GM12878 (cell line): ENCODE measurements around the gene NUFIP1. TPM values are rescaled to one million over a fixed set of nuclear protein-coding genes. Genes with fewer than 3 reads are reported as not detected.
A peak's percentile ranks its signal among the peaks of the same experiment; 100 is the strongest.

ENCODE experiments used
- ATAC-seq: fragments of 200-7000 bp; cut with Tn5 transposase; 3 replicates; pipeline ENCODE4 v1.9.1; 2020; ENCODE audit warnings: mild to moderate bottlenecking, moderate library complexity
- BruUV-seq: library from RNA; stranded (reverse); fragments of 400-500 nt; replicated peaks from 2 replicates; lab custom pipeline; 2021; lab: Mats Ljungman, UMichigan
- CTCF ChIA-PET: fragments of 300-600 bp; sonication (Branson Sonifier 250); formaldehyde crosslinking; extraction: SDS; loops from one replicate; lab custom pipeline; 2021; ENCODE audit warnings: inconsistent platforms; lab: Yijun Ruan, JAX
- POLR2A ChIA-PET: fragments of 350-600 bp; formaldehyde crosslinking; extraction: SDS; loops from one replicate; lab custom pipeline; 2021; ENCODE audit warnings: inconsistent platforms; lab: Charles Lee
- RAD21 ChIA-PET: fragments of 300-600 bp; sonication (Branson Sonifier 250); formaldehyde crosslinking; loops from one replicate; lab custom pipeline; 2023; ENCODE audit warnings: antibody characterized with exemption; ENCODE audit not compliant: unreplicated experiment; lab: Charles Lee
- SMC1A ChIA-PET: fragments of 300-600 bp; sonication (Branson Sonifier 250); formaldehyde crosslinking; loops from one replicate; lab custom pipeline; 2023; ENCODE audit not compliant: unreplicated experiment, uncharacterized antibody; lab: Charles Lee
- DNase-seq: peaks from one replicate; pipeline ENCODE4 v3.0.0-alpha.2; 2011; ENCODE audit warnings: low read depth, low spot score
- FAIRE-seq: peaks from 3 replicates; lab custom pipeline; 2011; peaks lifted over from hg19 to GRCh38; lab: Jason Lieb, UNC
- H2AFZ ChIP-seq: 2 replicates; pipeline ENCODE4 v1.6.0; 2011; ENCODE audit warnings: low read depth, low read length, control low read depth; ENCODE audit not compliant: control insufficient read depth
- H3K27ac ChIP-seq: 2 replicates; pipeline ENCODE4 v1.5.1; 2011; ENCODE audit warnings: control low read depth; ENCODE audit not compliant: control insufficient read depth, insufficient read depth
- H3K27me3 ChIP-seq, 2 experiments: replicated peaks in 1 of 2; 2 replicates each; pipeline versions ENCODE4 v1.6.0 to v1.6.1; 2011; ENCODE audit warnings: low read length in 1 of 2; ENCODE audit not compliant: control insufficient read depth in 2 of 2, insufficient read depth in 2 of 2
- H3K36me3 ChIP-seq, 2 experiments: 2 replicates each; pipeline ENCODE4 v1.5.1; 2011; ENCODE audit warnings: low read length in 1 of 2; ENCODE audit not compliant: control insufficient read depth in 2 of 2, insufficient read depth in 2 of 2
- H3K4me1 ChIP-seq: 2 replicates; pipeline ENCODE4 v1.6.1; 2011; ENCODE audit warnings: mild to moderate bottlenecking, low read length, moderate library complexity, mixed read lengths; ENCODE audit not compliant: control insufficient read depth, insufficient read depth
- H3K4me2 ChIP-seq: 2 replicates; pipeline ENCODE4 v1.6.0; 2011; ENCODE audit warnings: control low read depth; ENCODE audit not compliant: control insufficient read depth, insufficient read depth
- H3K4me3 ChIP-seq: fragments of 200-600 bp; sonication (generic); 2 replicates; pipeline ENCODE4 v1.5.1; 2016
- H3K79me2 ChIP-seq: 2 replicates; pipeline ENCODE4 v1.6.0; 2011; ENCODE audit warnings: low read length; ENCODE audit not compliant: control insufficient read depth, insufficient read depth
- H3K9ac ChIP-seq: 2 replicates; pipeline ENCODE4 v1.8.0; 2011; ENCODE audit warnings: low read length, control low read depth, mixed read lengths; ENCODE audit not compliant: control insufficient read depth, insufficient read depth
- H3K9me3 ChIP-seq: replicated peaks from 3 replicates; pipeline ENCODE4 v1.5.1; 2011; ENCODE audit warnings: mild to moderate bottlenecking, low read length; ENCODE audit not compliant: control insufficient read depth, insufficient read depth
- H4K20me1 ChIP-seq: 2 replicates; pipeline ENCODE4 v1.6.0; 2011; ENCODE audit not compliant: control insufficient read depth, insufficient read depth
- ATF7 ChIP-seq: fragments of 450-650 bp; IDR thresholded peaks from 2 replicates; pipeline ENCODE4 v1.6.1; 2016; ENCODE audit warnings: low read depth, mild to moderate bottlenecking
- DPF2 ChIP-seq: fragments of 450-650 bp; IDR thresholded peaks from 2 replicates; pipeline ENCODE4 v1.6.1; 2017; ENCODE audit warnings: mild to moderate bottlenecking
- E2F8 ChIP-seq: fragments of 450-650 bp; IDR thresholded peaks from 2 replicates; pipeline ENCODE4 v1.6.1; 2018; ENCODE audit warnings: mild to moderate bottlenecking, low read depth, moderate library complexity; ENCODE audit not compliant: partially characterized antibody
- ELK1 ChIP-seq: IDR thresholded peaks from 2 replicates; pipeline ENCODE4 v1.6.1; 2012; ENCODE audit warnings: low read depth, low read length, improper control_type of control experiment
- FOS ChIP-seq: IDR thresholded peaks from 3 replicates; pipeline ENCODE4 v1.6.1; 2011; ENCODE audit warnings: borderline replicate concordance; ENCODE audit not compliant: insufficient read length; ENCODE audit errors: extremely low read depth
- GABPA ChIP-seq: IDR thresholded peaks from 2 replicates; pipeline ENCODE4 v1.6.1; 2014; ENCODE audit warnings: antibody characterized with exemption, low read depth, mild to moderate bottlenecking, inconsistent platforms
- GATAD2B ChIP-seq: fragments of 450-650 bp; conservative IDR thresholded peaks from 2 replicates; pipeline ENCODE4 v1.6.1; 2017; ENCODE audit warnings: low read depth, mild to moderate bottlenecking, moderate library complexity
- MTA2 ChIP-seq: fragments of 450-650 bp; IDR thresholded peaks from 2 replicates; pipeline ENCODE4 v1.6.1; 2016; ENCODE audit warnings: low read depth, mild to moderate bottlenecking, moderate library complexity
- MYB ChIP-seq: fragments of 150-350 bp; IDR thresholded peaks from 2 replicates; pipeline ENCODE4 v1.6.1; 2014; ENCODE audit warnings: mild to moderate bottlenecking, low read depth, low read length, borderline replicate concordance
- RCOR1 ChIP-seq: conservative IDR thresholded peaks from 2 replicates; pipeline ENCODE4 v1.6.1; 2012; ENCODE audit warnings: low read depth, low read length, improper control_type of control experiment
- SMC3 ChIP-seq: IDR thresholded peaks from 2 replicates; pipeline ENCODE4 v1.6.1; 2011; ENCODE audit warnings: low read length, improper control_type of control experiment, borderline replicate concordance
- SP1 ChIP-seq: IDR thresholded peaks from one replicate; pipeline ENCODE4 v1.6.1; 2011; ENCODE audit warnings: low read depth, low read length
- SPI1 ChIP-seq: IDR thresholded peaks from 2 replicates; pipeline ENCODE4 v1.6.1; 2011; ENCODE audit warnings: low read depth, mild to moderate bottlenecking, low read length, moderate library complexity, borderline replicate concordance; ENCODE audit not compliant: insufficient read depth
- SREBF2 ChIP-seq: IDR thresholded peaks from 2 replicates; pipeline ENCODE4 v1.6.1; 2012; ENCODE audit warnings: mild to moderate bottlenecking, low read length
- TBL1XR1 ChIP-seq: IDR thresholded peaks from 2 replicates; pipeline ENCODE4 v1.6.1; 2012; ENCODE audit warnings: low read depth, low read length, improper control_type of control experiment
- ZBED1 ChIP-seq: IDR thresholded peaks from 2 replicates; pipeline ENCODE4 v1.6.1; 2016; ENCODE audit warnings: borderline replicate concordance
- ZSCAN29 ChIP-seq: fragments of 450-650 bp; IDR thresholded peaks from 2 replicates; pipeline ENCODE4 v1.6.1; 2017; ENCODE audit warnings: mild to moderate bottlenecking, moderate library complexity
- WGBS: methylation state at CpG from one replicate; pipeline ENCODE4 v1.1.6; 2016; ENCODE audit warnings: low lambda C conversion rate; ENCODE audit not compliant: insufficient replicate concordance, insufficient coverage; ENCODE audit errors: missing lambda C conversion rate; 5-methylcytosine and 5-hydroxymethylcytosine counted together
- in situ Hi-C: fragments of 300-500 bp; cut with MboI; formaldehyde crosslinking; loops from 9 replicates; pipeline ENCODE4 v1.14.3; 2018; ENCODE audit warnings: mixed read lengths
- intact Hi-C: fragments of 100-400 bp; cut with micrococcal nuclease; formaldehyde crosslinking; loops from one replicate; pipeline ENCODE4 v1.14.2; 2022; ENCODE audit not compliant: unreplicated experiment
- polyA plus RNA-seq, 11 experiments: library from polyadenylated mRNA; depleted of rRNA in 4 of 11; unstranded in 6 of 11; stranded (reverse) in 5 of 11; fragments of >200 nt; fragmentation: Nextera tagmentation in 4 of 11; fragmentation: Illumina TruSeq in 1 of 11; extraction: Ambion mirVana in 4 of 11; extraction: Trizol in 1 of 11; gene quantifications; 1 replicate in 1 of 11; 2 replicates in 10 of 11; pipeline versions ENCODE4 v1.2.1 to v1.2.3, GENCODE V29; 2011 to 2016; ENCODE audit warnings: inconsistent platforms in 2 of 11, missing spikeins in 2 of 11, low read depth in 1 of 11
- total RNA-seq, 4 experiments: library from RNA; depleted of rRNA in 3 of 4; stranded (reverse); fragments of >200 nt in 3 of 4; fragmentation: Illumina TruSeq in 1 of 4; extraction: Trizol in 1 of 4; gene quantifications; 2 replicates each; pipeline versions ENCODE4 v1.2.1 to v1.2.3, GENCODE V29; 2013 to 2021

The NUFIP1 gene
- total and polyA plus RNA-seq, 10 of the 15 experiments (the other 5 are each of a cell fraction or from before 2014, with no cell fraction given), result 2.5 to 11.2 (median 7.0) TPM

- ATAC-seq (no peak), DNase-seq (no peak), FAIRE-seq (no peak)
- ChIA-PET POLR2A (no interaction called here), SMC1A (no interaction called here), RAD21 (no interaction called here), CTCF (no interaction called here)
- H3K36me3 ChIP-seq, result no peaks in the 10 kb centered on the region; a peak in 1 of 4 replicates
- intact Hi-C loops (no loop called here), in situ Hi-C loops (loop anchor here (10.0 kb wide), 1 partner anchor 56 kb away; no protein-coding TSS in a partner anchor)
- 71% methylated on average over 2 of the region's 2 CpGs for WGBS
- no peak overlapping the region for H3K4me2 ChIP-seq
- no peak overlapping the region for H3K9ac ChIP-seq
- H4K20me1 ChIP-seq, result no peaks in the 10 kb centered on the region
- H3K79me2 ChIP-seq, result no peaks in the 10 kb centered on the region
- no peaks in the 10 kb centered on the region for H3K9me3 ChIP-seq
- TF ChIP-seq SPI1 (peak; percentile 50; the same call in 1 of the 2 replicates), RCOR1 (no peak), MTA2 (peak; percentile 76), ATF7 (peak; percentile 42; the same call in 1 of the 2 replicates)
- H3K27me3 ChIP-seq, result no peaks in the 10 kb centered on the region
- H3K27ac ChIP-seq, result no peak overlapping the region
- no peak overlapping the region for H3K4me3 ChIP-seq
- no TSS peak for BruUV-seq
- no peak overlapping the region for H2AFZ ChIP-seq
- no peaks in the 10 kb centered on the region for H3K4me1 ChIP-seq
Observed at GRCh38 chr13:44938854-44939253, 50.4 kb downstream of the NUFIP1 start.

GRCh38 chr13:44936246-44936645 lies 53.0 kb downstream of the NUFIP1 start:
- intact Hi-C loops, result no loop called here
- TF ChIP-seq ELK1, result no peak
- no peak for TF ChIP-seq TBL1XR1
- no peak for TF ChIP-seq MYB
- no peak for TF ChIP-seq DPF2
- no peak for TF ChIP-seq E2F8
- no peak for TF ChIP-seq ZBED1
- TF ChIP-seq GABPA, result no peak
- no peak for TF ChIP-seq SREBF2
- TF ChIP-seq FOS, result no peak
- TF ChIP-seq SMC3, result no peak
- no peak for TF ChIP-seq SP1
- TF ChIP-seq ZSCAN29, result no peak
- TF ChIP-seq GATAD2B, result no peak

More at GRCh38 chr13:44936246-44936645, 53.0 kb downstream of the NUFIP1 start:
- POLR2A ChIA-PET, result no interaction called here
- Histone ChIP-seq H4K20me1 (no peaks in the 10 kb centered on the region), H3K27ac (no peak overlapping the region), H2AFZ (no peak overlapping the region), H3K4me2 (no peak overlapping the region), H3K36me3 (no peaks in the 10 kb centered on the region; a peak in 1 of 4 replicates), H3K9me3 (no peaks in the 10 kb centered on the region), H3K4me1 (no peaks in the 10 kb centered on the region), H3K4me3 (no peak overlapping the region), H3K79me2 (no peaks in the 10 kb centered on the region), H3K9ac (no peak overlapping the region), H3K27me3 (no peaks in the 10 kb centered on the region)
- SMC1A ChIA-PET, result interaction anchor here (0.6 to 1.2 kb wide), 3 partner anchors 19 to 1238 kb away, joined by 3 to 4 read pairs (median 3); no protein-coding TSS in a partner anchor
- peak; percentile 38 for FAIRE-seq
- CTCF ChIA-PET, result no interaction called here
- 63% methylated on average over 1 of the region's 1 CpG for WGBS
- no peak for DNase-seq
- no peak for ATAC-seq
- in situ Hi-C loops, result loop anchor here (10.0 kb wide), 1 partner anchor 59 kb away; no protein-coding TSS in a partner anchor
- BruUV-seq, result no TSS peak
- RAD21 ChIA-PET, result no interaction called here
